Neural cell (in vitro differentiated cells): ENCODE data around the gene RERE. TPM values are rescaled to one million over a fixed set of nuclear protein-coding genes. Genes with fewer than 3 reads are reported as not detected.

Source experiments
- H2AFZ ChIP-seq: fragments of 200-600, 300-800 bp; sonication (generic), shearing (Covaris generic); 2 replicates; pipeline ENCODE4 v1.6.0; 2014; ENCODE audit warnings: low read depth, mild to moderate bottlenecking, antibody characterized with exemption, low read length, moderate library complexity
- H3F3A ChIP-seq: fragments of 200-600 bp; shearing (Covaris generic); 2 replicates; pipeline ENCODE4 v1.6.1; 2016; ENCODE audit warnings: mild to moderate bottlenecking, moderate library complexity, mixed read lengths, antibody characterized with exemption, low read length; ENCODE audit not compliant: insufficient read depth, poor library complexity, severe bottlenecking
- H3K27ac ChIP-seq: fragments of 200-600, 300-800 bp; sonication (generic), shearing (Covaris generic); 2 replicates; pipeline ENCODE4 v1.5.1; 2014; ENCODE audit warnings: mild to moderate bottlenecking, low read length, moderate library complexity
- H3K27me3 ChIP-seq: fragments of 300-800, 200-600 bp; sonication (generic), shearing (Covaris generic); 2 replicates; pipeline ENCODE4 v1.6.0; 2014; ENCODE audit warnings: mild to moderate bottlenecking, low read depth, low read length, moderate library complexity; ENCODE audit not compliant: insufficient read depth
- H3K36me3 ChIP-seq: fragments of 300-800, 200-600 bp; sonication (generic), shearing (Covaris generic); 2 replicates; pipeline ENCODE4 v1.5.1; 2014; ENCODE audit warnings: mild to moderate bottlenecking, antibody characterized with exemption, low read length, moderate library complexity; ENCODE audit not compliant: insufficient read depth
- H3K4me2 ChIP-seq: fragments of 300-800, 200-600 bp; sonication (generic), shearing (Covaris generic); 2 replicates; pipeline ENCODE4 v1.6.0; 2014; ENCODE audit warnings: mild to moderate bottlenecking, low read length
- H3K4me3 ChIP-seq: fragments of 300-800, 200-600 bp; sonication (generic), shearing (Covaris generic); 2 replicates; pipeline ENCODE4 v1.5.1; 2014; ENCODE audit warnings: mild to moderate bottlenecking, low read length, moderate library complexity
- H3K79me2 ChIP-seq: fragments of 200-600 bp; shearing (Covaris generic); replicated peaks from 2 replicates; pipeline ENCODE4 v1.6.0; 2014; ENCODE audit warnings: mild to moderate bottlenecking, low read length, moderate library complexity; ENCODE audit not compliant: insufficient read depth
- H3K9ac ChIP-seq: fragments of 300-800, 200-600 bp; sonication (generic), shearing (Covaris generic); 2 replicates; pipeline ENCODE4 v1.6.1; 2016; ENCODE audit warnings: mild to moderate bottlenecking, low read length, mixed read lengths
- H3K9me2 ChIP-seq: fragments of 200-600 bp; shearing (Covaris generic); 2 replicates; pipeline ENCODE4 v1.6.1; 2016; ENCODE audit warnings: mild to moderate bottlenecking, low read length, mixed read lengths; ENCODE audit not compliant: insufficient read depth
- H3K9me3 ChIP-seq: fragments of 200-600, 300-800 bp; sonication (generic), shearing (Covaris generic); 2 replicates; pipeline ENCODE4 v1.6.1; 2016; ENCODE audit warnings: mild to moderate bottlenecking, mixed run types, low read length, moderate library complexity, mixed read lengths
- H4K20me1 ChIP-seq: fragments of 200-600 bp; shearing (Covaris generic); 2 replicates; pipeline ENCODE4 v1.6.1; 2016; ENCODE audit warnings: mild to moderate bottlenecking, mixed run types; ENCODE audit not compliant: insufficient read depth
- CTCF ChIP-seq: fragments of 450-650 bp; IDR thresholded peaks from 2 replicates; pipeline ENCODE4 v1.5.1; 2014; ENCODE audit warnings: antibody characterized with exemption, mild to moderate bottlenecking, moderate library complexity; ENCODE audit not compliant: poor library complexity, severe bottlenecking
- EP300 ChIP-seq: fragments of 450-650 bp; conservative IDR thresholded peaks from 2 replicates; pipeline ENCODE4 v1.6.1; 2014; ENCODE audit warnings: antibody characterized with exemption, mild to moderate bottlenecking, moderate library complexity; ENCODE audit not compliant: poor library complexity, severe bottlenecking
- EZH2 ChIP-seq: fragments of 200-600, 300-800 bp; shearing (Covaris generic), sonication (generic); IDR thresholded peaks from 2 replicates; pipeline ENCODE4 v1.6.1; 2014; ENCODE audit warnings: antibody characterized with exemption, low read length, borderline replicate concordance, mild to moderate bottlenecking; ENCODE audit not compliant: insufficient read depth, poor library complexity, severe bottlenecking
- MXI1 ChIP-seq: fragments of 450-650 bp; conservative IDR thresholded peaks from 2 replicates; pipeline ENCODE4 v1.6.1; 2014; ENCODE audit warnings: antibody characterized with exemption, mild to moderate bottlenecking; ENCODE audit not compliant: poor library complexity, severe bottlenecking
- POLR2AphosphoS5 ChIP-seq: IDR thresholded peaks from 2 replicates; pipeline ENCODE4 v1.6.1; 2012
- RAD21 ChIP-seq: fragments of 450-650 bp; conservative IDR thresholded peaks from 2 replicates; pipeline ENCODE4 v1.6.1; 2014; ENCODE audit warnings: antibody characterized with exemption, mild to moderate bottlenecking, moderate library complexity
- REST ChIP-seq: IDR thresholded peaks from 2 replicates; pipeline ENCODE4 v1.6.1; 2012; ENCODE audit warnings: borderline replicate concordance
- SMC3 ChIP-seq: fragments of 450-650 bp; conservative IDR thresholded peaks from 2 replicates; pipeline ENCODE4 v1.6.1; 2014; ENCODE audit warnings: antibody characterized with exemption, mild to moderate bottlenecking, moderate library complexity; ENCODE audit not compliant: poor library complexity
- TAF1 ChIP-seq: IDR thresholded peaks from 2 replicates; pipeline ENCODE4 v1.6.1; 2012; ENCODE audit warnings: low read depth
- polyA plus RNA-seq: library from polyadenylated mRNA; depleted of rRNA; stranded (reverse); fragments of >200 nt; gene quantifications from 2 replicates; pipeline ENCODE4 v1.2.3, GENCODE V29; 2014

The RERE gene
- polyA plus RNA-seq, 1 donor from 2014 or later: 21.0 TPM

- Histone ChIP-seq H3K79me2 (peaks cover 40% of the 10 kb centered on the region), H3K36me3 (no peaks in the 10 kb centered on the region), H3K4me2 (no peak overlapping the region), H3K4me3 (no peak overlapping the region), H2AFZ (no peak overlapping the region), H3K9me2 (no peaks in the 10 kb centered on the region), H3F3A (no peaks in the 10 kb centered on the region), H4K20me1 (peaks cover 6% of the 10 kb centered on the region), H3K9me3 (no peaks in the 10 kb centered on the region), H3K9ac (no peak overlapping the region), H3K27ac (no peak overlapping the region), H3K27me3 (no peaks in the 10 kb centered on the region)
- TF ChIP-seq REST (no peak), POLR2AphosphoS5 (no peak), EP300 (no peak), TAF1 (no peak), SMC3 (no peak), MXI1 (no peak), CTCF (no peak), EZH2 (no peak), RAD21 (no peak)
These were observed 214.2 kb downstream of the RERE start for GRCh38 chr1:8603220-8603616.

- H2AFZ ChIP-seq: no peak overlapping the region
- no peaks in the 10 kb centered on the region for H3F3A ChIP-seq
- H3K4me2 ChIP-seq: no peak overlapping the region
- H3K9me3 ChIP-seq: no peaks in the 10 kb centered on the region
- peaks cover 10% of the 10 kb centered on the region for H4K20me1 ChIP-seq
- H3K9ac ChIP-seq: no peak overlapping the region
- no peak overlapping the region for H3K27ac ChIP-seq
- H3K27me3 ChIP-seq: no peaks in the 10 kb centered on the region
- H3K9me2 ChIP-seq: no peaks in the 10 kb centered on the region
- H3K4me3 ChIP-seq: no peak overlapping the region
- TF ChIP-seq SMC3 (no peak), POLR2AphosphoS5 (no peak), REST (no peak), EP300 (no peak), CTCF (no peak), TAF1 (no peak), MXI1 (no peak), RAD21 (no peak), EZH2 (no peak)
- no peaks in the 10 kb centered on the region for H3K36me3 ChIP-seq
- peaks cover 44% of the 10 kb centered on the region for H3K79me2 ChIP-seq
These were observed 214.8 kb downstream of the RERE start for GRCh38 chr1:8602471-8603219.
